Measurements from ENCODE around the gene RPL38.

RPL38 gene

DNA sequence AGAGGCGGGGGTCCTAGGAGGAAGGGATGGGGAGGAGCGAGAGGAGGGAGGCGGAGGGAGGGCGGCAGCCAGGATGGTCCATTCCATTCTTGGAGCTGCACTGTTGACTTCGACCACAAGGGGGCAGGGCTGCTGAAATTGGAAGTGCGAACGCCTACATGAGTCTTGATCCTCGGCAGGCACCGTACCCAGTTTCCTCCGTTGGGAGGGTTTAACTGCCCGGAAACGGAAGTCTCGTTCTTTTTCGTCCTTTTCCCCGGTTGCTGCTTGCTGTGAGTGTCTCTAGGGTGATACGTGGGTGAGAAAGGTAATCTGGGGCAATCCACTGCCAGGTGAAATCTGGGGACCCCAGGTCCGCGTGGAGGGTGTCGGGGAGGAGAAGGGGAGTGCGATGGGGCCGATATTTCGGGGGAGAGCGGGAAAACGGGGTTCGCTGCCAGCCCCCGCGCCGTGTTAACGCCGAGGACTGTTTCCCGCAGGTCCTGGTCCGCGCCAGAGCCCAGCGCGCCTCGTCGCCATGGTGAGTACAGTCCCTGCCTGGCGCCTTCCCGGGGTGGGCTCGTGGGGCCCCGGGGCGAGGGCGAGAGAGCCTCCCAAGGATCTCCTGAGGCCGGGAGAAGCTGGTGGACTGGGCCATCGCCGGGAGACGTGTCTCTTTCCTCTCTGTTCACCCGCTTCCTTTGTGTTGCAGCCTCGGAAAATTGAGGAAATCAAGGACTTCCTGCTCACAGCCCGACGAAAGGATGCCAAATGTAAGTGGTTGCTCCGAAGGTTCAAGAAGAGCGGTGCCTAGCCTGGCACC, at the start of gene RPL38:
Gene RPL38, plus strand, starts transcription at position 240 of the 802 bp plus-strand sequence. Its CDS starts 278 bp downstream, at position 518.
- peak; percentile 86 for DNase-seq (ENCODE audit: low read depth, low spot score)

DNA sequence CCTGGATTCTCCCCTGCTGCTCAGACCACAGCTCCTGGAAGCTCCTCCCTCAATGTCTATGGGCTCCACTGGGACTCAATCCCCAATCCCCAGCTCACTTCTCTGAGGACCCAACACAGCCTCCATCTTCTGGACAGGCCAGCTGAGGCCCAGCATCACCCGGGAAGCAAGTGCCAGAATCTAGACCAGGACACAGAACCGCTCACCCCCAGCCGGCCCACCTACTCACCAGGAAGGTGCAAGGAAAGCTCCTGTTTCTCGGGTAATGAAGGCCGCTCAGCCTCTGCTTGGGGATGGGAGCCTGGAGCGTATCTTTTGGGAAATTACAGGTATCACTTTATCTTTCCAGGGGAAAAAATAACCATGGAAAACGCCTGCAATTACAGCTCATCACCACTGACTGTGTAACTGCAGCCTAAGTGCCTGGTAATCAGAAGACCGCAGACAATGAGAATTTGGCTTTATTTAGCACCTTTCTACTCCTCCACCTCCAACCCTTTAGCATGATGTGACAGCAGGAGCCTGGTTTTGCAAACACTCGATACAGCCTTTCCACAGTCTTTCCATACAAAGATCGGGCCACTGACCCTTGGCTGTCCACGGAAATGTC, 49.6 kb upstream of the RPL38 start:
- no peak for DNase-seq (ENCODE audit: low read depth, low spot score)

DNA sequence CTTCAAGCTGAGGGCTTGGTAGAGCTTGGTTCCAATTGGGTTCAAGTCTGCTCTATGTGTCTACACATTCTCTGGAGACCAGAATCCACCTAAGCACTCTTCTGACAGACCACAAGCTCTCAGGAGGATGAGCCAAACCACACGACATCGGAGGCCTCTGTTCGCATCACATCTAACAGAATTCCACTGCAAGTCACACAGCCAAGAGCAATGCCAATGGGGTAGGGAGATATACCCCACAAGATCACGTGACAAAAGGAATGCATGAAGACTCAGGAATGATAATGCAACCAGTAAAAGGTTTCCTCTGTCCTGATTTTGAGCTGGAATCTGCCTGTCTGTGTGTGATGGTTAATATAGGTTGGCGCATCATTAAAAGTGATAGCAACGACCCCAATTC, 46.6 kb upstream of the RPL38 start:
- no peak for DNase-seq (ENCODE audit: low read depth, low spot score)

DNA sequence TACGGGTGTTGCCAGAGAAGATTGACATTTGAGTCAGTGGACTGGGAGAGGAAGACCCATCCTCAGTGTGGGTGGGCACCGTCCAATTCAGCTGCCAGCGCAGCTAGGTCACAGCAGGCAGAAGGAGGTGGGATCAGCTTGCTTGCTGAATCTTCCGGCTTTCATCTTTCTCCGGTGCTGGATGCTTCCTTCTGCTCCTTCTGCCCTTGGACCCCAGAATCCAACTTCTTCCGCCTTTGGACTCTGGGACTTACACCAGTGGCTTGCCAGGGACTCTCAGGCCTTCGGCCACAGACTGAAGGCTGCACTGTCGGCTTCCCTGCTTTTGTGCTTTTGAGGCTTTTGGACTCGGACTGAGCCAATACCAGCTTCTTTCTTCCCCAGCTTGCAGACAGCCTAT, 46.1 kb upstream of the RPL38 start:
- no peak for DNase-seq (ENCODE audit: low read depth, low spot score)

DNA sequence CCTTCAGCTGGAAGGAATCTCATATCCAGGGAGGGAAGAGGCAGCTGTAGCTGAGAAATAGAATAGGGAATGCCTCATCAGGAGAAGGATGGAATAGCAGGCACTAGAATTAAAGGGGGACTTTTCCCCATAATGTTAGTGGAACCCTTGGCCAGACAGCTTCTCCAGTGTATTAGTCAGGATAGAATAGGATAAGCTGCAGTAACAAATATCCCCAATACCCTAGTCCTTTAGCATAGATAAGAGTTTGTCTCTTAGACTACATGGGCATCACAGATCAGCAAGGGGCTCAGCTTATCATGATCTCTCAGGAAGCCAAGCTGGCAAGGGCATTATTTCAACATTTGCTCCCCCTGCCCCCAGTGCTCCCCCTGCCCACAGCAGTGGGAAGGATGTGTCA, 44.7 kb upstream of the RPL38 start:
- DNase-seq (ENCODE audit: low read depth, low spot score): no peak

DNA sequence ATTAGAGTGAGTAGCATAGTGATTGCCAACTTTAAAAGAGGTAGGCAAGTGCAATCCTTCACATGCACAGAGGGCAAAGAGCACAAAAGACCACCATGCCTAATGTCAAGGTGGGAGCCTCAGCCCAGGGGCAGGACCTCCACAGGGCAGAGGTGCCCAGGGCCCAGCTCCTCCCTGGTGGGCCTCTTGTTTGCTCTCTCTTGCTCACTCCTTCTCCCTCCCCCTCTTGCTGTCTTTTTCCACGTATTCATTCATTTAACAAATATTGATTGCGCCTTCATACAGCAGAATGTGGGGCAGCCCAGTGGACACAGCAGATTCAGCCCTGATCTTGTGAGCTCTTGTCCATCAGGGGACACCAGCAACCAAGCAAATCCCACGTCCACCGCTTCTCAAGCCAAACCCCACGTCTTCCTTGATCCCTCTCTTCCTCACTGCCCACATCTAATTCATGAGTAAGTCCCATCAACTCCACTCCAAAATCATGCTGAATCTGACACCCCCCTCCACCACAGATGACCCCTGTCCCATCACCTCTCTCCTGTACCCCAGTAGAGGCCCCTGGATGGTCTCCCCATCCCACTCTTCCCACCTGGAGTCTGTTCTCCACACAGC, 44.1 kb upstream of the RPL38 start:
- DNase-seq (ENCODE audit: low read depth, low spot score): no peak

DNA sequence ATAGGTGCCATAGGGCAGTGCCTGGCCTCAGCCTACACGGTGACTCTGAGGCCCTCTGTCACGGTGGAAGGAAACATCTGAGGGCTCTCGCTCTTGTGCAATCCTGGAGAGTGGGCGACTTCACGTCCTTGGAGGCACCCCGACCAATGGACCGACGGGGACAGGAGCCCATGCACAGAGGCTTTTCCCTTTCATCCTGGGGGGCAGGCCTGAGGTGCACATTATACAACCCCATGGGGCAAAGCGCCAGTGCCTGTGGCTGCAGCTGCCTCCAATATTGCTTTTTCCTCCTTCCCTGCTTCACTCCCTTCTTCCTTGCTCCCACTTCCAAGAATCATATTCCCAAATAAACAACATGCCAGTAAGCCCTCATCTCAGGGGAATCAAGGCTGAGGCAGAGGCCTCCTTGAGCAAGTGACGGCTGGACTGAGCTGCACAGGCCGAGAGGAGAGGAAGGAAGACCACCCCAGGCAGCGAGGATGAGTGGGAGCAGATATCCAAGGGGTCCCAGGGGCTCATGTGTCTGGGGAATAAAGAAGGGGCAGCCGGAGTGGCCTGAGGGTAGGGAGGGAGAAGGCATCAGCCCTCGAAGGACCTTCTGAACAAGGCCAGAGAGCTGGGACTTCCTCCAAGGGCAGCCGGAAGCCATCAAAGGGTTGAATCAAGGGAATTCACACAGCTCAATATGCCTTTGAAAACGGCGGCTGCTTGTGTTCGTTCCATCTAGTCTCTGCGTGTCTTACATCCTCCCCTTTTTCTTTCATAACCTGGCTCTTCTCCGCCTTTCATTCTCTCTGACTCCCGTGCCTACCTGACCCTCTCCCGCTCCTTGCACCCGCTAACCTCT, 42.6 kb upstream of the RPL38 start:
- no peak for DNase-seq (ENCODE audit: low read depth, low spot score)

DNA sequence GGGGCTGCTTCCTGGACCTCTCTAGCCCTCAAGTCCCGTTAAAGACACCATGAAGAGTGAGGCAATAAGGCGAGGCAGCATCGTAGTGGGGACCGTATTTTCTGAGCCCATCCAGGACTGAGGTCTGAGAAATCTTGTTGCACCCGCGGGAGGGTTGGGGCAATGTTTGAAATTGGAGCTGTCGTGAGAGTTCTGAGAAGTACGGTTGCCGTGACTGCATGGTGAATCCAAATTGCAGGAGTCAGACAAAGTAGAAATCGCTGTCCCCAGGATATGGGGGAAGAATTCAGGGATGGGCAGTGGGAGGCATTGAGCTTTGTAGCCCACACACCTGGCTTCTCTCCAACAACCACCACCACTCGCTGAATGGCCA, 42.0 kb upstream of the RPL38 start:
- DNase-seq (ENCODE audit: low read depth, low spot score): no peak

DNA sequence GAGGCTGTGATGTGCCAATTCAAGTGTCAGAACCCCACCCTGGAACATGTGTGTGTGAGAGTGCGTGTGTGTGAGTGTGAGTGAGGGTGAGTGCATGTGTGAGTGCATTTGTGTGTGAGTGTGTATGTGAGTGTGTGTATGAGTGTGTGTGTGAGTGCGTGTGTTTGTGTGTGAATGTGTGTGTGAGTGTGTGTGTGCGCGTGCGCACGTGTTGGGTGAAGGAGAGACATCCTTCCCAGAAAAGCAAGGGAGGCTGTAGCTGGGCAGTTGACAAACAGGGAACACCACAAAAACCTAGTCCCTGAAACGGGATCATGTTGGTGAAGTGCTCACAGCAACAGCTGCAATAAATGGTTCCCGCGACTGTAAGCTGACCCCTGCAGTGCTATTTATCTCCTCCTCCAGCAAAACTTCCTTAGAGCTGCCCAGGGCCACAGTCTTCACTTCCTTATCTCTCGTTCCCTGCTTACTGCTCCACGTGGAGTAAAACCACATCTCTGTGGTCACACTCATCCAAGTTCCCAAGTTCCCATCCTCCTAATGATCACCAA, 40.1 kb upstream of the RPL38 start:
- DNase-seq (ENCODE audit: low read depth, low spot score): no peak

DNA sequence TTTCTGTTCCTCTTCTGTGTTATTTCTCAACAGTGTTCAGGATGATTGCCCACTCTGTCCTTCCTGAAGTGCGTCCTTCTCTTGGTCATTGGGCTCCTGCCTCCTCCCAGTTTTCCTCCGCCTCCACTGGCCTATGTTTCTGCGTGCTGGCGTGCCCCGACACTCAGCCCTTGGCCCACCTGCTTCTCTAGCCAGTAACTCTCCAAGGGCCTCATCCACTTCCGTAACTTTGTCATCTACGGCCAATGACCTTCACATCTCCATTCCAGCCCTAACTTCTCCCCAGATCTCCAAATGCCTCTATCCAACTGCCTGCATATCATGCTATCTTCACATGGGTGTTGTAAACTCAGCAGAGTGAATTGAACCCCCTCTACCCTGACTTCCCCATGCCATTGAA, 39.6 kb upstream of the RPL38 start:
- no peak for DNase-seq (ENCODE audit: low read depth, low spot score)

DNA sequence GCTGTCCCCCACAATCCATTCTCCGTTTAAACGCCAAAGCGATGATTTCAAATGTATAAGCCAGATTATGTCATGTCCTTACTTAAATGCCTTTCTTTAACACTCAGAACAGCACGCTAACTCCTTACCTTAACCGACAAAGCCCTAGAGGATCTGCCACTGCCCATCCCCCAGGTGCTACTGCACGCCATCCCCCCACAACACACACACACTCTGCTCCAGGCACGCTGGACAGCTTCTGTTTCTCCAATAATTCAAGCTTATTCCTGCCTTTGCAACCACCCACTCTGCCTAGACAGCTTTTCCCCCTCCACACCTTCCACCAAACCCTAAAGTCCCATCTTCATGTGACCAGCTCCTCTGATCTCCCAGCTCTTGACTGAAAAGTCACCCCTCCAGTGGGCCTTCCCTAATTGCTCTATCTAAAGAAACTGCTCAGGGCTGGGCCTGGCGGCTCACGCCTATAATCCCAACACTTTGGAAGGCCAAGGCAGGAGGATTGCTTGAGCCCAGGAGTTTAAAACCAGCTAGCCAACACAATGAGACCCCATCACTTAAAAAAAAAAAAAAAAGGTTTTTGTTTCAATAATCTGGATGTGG, 38.9 kb upstream of the RPL38 start:
- DNase-seq (ENCODE audit: low read depth, low spot score): no peak

DNA sequence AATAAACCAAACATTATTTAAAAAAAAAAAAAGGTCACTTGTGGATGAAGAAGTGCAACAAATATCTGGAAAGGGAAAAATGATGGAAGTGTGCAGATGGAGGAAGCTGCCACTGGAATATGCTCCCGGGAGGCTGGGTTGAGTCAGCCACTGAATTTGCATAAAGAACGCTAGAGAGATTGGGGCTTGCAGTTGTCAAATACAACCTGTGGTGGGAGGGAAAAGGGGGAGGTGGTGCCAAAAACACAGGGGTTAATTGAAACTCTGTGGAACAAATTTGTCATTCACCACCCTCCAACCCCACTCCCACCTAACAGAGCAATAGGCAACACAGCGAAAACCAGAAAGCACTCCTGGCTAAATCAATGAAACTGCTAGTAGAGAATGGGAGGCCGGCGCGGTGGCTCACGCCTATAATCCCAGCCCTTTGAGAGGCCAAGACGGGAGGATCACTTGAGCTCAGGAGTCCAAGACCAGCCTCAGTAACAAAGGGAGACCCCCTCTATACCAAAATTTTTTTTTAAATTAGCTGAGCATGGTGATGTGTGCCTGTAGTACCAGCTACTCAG, 37.6 kb upstream of the RPL38 start:
- no peak for DNase-seq (ENCODE audit: low read depth, low spot score)

DNA sequence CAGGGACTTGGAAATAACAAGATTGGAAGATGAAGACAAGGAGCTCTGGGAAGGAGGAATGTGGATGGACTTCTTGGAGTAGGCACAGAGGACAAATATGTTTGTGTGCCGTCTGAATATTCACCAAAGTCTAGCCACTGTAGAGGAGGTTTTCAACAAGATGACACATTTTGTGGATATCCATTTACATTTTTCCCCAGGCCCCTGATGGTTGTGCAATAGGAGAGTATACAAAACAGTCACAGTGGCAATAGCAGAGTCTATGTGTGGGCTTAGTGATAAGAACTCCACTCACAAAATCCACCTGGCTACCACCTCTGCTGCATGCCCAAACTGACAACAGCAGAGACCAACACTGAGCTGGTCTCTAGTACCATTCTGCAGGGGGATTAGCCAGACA, 32.6 kb upstream of the RPL38 start:
- DNase-seq (ENCODE audit: low read depth, low spot score): no peak

DNA sequence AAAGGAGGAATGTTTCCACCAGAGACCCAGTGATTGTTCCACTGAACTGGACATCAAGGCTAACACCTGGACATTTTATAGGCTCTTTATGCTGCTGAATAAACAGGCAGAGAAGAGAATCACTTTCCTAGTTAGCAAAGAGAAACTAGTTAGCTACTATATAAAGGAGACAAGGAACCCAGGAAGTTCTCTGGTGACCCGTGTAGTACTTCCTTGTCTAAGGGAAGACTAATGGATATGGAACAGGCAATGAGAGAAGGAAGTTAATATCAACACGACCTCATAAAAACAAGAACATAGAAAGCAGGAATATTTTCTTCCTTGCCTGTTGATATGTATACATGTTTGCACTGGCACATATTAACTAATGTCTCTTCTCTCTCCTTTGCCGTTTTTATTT, 30.8 kb upstream of the RPL38 start:
- no peak for DNase-seq (ENCODE audit: low read depth, low spot score)

DNA sequence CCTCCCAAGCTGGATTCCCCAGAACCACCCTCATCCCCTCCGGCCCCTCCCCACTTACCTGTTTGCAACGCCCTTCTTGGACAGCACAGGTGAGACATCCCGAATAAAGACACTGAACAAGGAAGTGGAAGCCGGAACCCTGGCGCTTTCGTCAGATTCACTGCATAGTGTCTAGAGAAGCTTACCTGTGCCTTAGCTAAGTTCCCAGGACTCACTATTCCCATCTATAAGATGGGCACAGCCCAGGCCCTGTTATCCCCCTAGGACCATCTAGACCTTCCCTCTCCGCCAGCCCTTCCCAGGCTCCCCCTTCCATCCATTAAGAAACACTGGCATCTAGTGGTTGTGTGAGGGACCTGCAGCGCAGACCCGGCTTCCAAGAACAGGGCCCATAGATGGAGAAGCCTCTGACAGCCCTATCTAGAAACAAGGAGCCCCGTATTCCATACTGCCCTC, 26.9 kb upstream of the RPL38 start:
- DNase-seq (ENCODE audit: low read depth, low spot score): no peak

DNA sequence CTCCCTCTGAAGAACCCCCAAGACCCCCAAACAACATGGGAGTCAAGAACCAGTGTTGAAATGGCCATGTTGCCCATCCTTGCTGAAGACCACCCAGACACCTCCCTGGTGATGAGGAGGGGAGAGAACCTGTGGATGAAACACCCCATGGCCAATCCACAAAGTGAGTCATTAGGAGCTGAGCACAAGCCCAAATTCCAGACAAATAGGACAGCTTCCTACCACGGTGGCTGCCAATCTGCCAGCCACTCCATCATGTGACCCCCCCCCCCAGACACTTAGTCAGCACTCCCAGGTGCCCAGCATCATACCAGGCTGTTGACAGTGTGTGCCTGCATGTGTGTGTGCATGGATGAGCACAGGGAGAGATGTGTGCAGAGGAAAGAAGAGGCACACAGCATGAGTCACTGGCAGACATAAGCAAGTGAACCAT, 26.4 kb upstream of the RPL38 start:
- no peak for DNase-seq (ENCODE audit: low read depth, low spot score)

DNA sequence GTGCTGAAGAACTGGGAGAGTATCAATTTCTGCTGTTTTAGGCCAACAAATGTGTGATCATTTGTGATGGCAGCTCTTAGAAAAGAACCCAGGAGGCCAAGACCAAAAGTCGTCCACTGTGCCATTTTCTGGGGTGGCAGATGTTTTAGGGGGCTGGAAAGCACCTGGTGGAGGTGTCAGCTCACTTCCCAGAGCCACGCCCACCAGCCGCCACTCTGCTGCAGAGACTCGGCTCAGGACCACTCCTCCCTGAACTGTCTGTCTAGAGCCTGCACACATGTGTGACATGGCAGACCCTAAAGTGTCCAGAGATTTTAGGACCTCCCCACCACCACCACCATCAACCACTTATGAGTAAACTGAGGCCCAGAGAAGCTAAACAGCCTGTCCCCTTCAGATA, 23.9 kb upstream of the RPL38 start:
- no peak for DNase-seq (ENCODE audit: low read depth, low spot score)

DNA sequence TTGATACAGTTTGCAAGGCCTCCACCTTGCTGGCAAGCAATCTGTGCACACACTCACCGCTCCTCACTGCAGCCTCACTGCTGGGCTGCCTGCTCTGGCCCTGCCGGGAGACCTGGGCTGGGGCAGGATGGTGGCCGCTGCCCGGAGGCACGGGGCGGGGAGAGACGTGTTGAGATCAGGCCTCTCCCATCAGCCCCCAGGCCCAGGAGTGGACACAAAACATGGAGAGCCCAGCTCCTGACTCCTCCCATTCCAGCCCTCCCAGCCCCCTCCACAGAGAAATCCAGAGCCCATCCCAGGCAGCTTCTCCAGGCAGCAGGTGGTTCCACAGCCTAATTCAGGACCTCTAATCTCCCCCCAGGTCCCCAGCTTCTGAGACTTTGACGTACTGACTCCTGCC, 23.1 kb upstream of the RPL38 start:
- DNase-seq (ENCODE audit: low read depth, low spot score): no peak

DNA sequence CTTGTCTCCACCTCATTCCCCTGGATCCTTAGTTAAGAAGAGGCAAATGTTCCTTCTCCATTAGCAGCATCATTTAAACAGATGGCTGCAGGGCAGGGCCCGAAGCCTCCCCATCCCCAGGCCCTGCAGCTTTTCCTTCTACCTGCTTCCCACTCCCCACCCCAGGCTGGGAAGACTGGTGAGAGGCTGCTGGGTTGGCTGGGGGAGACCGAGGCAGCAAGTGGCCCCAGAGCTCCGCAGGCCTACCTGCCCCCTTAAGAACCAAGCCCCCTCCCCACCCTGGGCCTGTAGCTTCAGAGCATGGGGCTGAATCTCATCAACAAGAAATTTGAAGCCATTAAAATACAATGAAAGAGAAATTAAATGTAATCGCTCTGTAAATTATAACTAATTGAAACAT, 22.1 kb upstream of the RPL38 start:
- no peak for DNase-seq (ENCODE audit: low read depth, low spot score)

DNA sequence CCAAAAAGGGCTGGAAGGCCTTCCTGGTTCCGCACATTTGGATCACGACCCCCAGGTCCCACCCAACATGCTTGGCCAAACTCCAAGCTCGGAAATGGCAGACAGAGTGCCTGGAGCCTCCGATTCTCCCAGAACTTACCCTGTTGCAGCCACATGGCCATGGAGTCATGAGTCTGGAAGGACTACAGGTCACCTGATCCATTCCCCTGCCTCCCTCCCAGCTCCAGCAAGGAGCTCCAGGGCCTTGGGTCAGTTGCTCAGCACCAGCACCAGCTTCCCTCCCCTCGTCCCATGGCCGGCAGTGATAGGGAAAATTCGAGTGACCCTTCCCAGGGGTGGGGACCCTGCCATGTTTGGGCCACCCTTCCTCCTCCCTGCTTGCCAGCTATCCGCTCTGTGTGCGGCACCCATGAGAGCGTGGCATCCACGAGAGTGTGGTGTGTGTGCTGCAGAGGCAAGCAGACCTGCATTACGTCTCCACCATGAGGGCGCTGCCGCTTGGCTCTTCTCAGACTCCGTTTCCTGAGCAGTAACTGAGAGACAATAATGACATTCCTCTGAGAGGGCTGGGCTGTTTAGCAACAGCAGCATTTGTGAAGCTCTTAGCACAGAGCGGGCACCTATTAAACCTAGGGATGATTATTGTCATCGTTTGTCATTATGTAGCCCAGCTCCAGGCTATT, 21.3 kb upstream of the RPL38 start:
- DNase-seq (ENCODE audit: low read depth, low spot score): no peak
